GM12874 (cell line): ENCODE data around the gene NANOS3.

ENCODE experiments used
- TF ChIP-seq, protein P1 (sequence below): IDR thresholded peaks from 2 replicates; pipeline ENCODE4 v1.5.1; 2011; ENCODE audit warnings: low read depth, mild to moderate bottlenecking, control low read depth, low read length, moderate library complexity; ENCODE audit not compliant: insufficient read depth

NANOS3 gene

DNA sequence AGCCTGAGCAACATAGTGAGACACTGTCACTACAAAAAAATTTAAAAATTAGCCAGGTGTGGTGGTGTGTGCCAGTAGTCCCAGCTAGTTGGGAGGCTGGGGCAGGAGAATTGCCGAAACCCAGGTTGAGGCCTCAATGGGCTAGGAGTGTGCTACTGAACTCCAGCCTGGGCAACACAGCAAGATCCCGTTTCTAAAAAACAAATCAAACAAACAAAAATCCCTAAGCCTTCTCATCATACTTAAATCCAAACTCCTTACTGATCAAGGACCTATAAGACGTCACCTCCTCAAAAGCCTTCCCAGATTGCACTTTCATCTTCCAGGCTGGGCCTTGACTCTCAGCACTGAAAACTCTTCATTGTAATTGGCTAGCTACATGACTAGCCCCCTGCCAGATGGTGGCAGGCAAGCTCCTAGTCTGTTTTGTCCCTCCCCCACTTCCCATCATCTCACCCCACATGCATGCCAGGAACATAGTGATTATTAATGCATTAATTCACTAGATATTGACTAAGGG is 17.5 kb upstream of the NANOS3 start:
- TF ChIP-seq, protein P1, sequence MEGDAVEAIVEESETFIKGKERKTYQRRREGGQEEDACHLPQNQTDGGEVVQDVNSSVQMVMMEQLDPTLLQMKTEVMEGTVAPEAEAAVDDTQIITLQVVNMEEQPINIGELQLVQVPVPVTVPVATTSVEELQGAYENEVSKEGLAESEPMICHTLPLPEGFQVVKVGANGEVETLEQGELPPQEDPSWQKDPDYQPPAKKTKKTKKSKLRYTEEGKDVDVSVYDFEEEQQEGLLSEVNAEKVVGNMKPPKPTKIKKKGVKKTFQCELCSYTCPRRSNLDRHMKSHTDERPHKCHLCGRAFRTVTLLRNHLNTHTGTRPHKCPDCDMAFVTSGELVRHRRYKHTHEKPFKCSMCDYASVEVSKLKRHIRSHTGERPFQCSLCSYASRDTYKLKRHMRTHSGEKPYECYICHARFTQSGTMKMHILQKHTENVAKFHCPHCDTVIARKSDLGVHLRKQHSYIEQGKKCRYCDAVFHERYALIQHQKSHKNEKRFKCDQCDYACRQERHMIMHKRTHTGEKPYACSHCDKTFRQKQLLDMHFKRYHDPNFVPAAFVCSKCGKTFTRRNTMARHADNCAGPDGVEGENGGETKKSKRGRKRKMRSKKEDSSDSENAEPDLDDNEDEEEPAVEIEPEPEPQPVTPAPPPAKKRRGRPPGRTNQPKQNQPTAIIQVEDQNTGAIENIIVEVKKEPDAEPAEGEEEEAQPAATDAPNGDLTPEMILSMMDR: 0 out of 2 replicates have a peak, but pooled peaks have one; percentile 6

DNA sequence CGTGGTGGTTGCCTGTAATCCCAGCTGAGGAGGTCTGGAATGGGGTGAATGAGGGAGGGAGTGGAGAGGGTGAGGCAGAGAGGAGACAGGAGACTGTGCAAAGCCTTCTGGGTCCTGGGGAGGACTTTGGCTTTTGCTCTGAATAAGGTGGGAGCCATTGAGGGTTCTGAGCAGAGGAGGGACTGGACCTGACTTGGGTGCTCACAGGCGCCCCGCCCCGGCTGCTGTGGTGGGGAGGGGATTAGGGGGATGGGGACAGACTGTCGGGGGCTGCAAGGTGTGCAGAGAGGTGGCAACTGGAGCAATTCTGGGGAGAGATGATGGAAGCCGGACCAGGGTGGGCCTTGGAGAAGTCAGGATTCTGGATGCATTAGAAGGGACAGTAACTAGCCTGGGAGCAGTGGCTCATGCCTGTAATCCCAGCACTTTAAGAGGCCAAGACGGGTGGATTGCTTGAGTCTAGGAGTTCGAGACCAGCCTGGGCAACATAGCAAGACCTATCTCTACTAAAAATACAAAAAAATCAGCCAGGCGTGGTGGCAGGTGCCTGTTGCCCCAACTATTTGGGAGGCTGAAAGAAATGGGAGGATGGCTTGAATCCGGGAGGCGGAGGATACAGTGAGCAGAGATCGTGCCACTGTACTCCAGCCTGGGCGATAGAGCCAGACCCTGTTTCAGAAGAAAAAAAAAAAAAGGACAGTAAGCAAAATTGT is 16.1 kb upstream of the NANOS3 start:
- TF ChIP-seq, protein P1: no peak

DNA sequence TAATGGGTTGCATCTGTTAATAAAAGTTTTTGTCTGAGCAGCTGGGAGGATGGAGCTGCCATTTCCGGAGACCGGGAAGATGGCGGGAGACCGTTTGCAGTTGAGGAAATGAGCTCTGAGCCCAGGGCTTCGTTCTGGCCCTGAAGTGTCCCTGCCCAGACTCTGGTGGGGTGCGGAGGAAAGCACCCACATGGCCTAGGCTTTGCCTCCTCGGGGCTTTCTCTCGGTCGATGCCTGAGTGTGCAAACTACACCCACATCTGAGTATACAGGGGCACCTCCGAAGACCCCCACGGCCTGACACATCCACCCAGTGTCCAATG is 15.6 kb upstream of the NANOS3 start:
- TF ChIP-seq, protein P1: no peak

DNA sequence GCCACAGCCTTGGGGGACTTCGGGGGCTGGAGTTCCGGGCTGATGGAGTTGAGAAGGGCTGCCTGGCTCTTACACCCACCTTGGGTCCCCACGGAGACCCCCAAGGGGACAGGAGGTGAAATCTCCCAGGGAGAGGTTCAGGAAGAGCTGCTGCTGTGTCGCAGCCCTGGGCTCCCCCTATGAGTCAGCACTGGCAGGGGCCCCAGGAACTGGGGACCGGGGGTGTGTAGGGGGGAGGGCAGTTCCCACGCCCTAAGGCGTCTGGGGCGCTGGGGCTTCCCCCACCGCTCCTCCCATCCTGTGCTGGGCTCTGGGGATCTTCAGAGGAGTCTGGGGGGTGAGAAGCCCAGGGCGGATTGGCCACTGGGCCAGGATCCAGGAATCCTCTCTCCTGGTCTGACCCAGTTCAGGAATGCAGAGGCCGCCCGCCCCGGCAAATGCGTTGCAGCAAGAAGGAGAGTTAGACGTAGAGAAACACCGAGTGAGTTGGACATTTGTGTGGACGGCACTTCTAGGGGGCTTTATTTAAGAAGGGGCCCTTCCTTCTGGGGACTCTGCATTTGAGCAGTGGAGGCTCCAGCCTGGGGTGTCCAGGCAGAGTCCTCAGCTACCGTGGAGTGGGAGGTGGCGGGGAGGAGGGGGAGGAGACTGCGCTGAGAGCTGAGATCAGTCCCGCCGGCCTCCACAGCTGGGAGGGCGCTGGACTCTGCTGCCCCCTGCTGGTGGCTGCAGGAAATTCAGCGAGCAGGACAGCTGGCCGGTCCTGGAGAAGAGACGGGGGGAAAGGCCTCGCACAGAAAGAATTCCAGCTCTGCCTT is 15.0 kb upstream of the NANOS3 start:
- TF ChIP-seq, protein P1: peak; percentile 94

DNA sequence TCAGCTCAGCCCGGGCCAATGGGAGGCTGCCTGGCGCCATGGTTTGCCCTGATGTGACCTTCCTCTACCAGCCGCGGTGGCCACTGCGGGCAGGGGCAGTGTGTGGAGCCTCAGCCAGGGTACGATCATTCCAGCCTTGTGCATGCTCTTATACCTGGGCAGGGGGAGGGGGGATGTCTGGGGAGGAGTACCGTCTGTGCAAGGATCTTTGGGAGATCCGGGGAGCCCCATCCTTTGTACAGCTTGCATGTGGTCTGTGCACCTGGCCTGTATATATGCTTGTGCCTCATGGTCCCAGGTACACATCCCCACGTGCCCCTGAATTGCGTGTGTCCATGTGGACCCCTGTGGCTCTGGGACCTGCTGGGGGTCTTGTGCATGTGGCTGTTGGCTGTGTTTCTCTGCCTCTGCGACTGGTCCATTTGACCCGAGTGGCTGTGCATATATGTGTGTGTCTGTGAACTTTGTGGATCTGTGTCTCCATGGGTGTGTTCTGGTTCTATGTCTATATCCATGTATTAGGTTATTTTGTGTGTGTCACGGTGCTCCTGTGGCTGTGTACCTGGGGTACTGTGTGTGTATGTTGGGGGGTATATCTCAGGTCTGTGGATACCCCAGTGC is 12.8 kb upstream of the NANOS3 start:
- TF ChIP-seq, protein P1: no peak

DNA sequence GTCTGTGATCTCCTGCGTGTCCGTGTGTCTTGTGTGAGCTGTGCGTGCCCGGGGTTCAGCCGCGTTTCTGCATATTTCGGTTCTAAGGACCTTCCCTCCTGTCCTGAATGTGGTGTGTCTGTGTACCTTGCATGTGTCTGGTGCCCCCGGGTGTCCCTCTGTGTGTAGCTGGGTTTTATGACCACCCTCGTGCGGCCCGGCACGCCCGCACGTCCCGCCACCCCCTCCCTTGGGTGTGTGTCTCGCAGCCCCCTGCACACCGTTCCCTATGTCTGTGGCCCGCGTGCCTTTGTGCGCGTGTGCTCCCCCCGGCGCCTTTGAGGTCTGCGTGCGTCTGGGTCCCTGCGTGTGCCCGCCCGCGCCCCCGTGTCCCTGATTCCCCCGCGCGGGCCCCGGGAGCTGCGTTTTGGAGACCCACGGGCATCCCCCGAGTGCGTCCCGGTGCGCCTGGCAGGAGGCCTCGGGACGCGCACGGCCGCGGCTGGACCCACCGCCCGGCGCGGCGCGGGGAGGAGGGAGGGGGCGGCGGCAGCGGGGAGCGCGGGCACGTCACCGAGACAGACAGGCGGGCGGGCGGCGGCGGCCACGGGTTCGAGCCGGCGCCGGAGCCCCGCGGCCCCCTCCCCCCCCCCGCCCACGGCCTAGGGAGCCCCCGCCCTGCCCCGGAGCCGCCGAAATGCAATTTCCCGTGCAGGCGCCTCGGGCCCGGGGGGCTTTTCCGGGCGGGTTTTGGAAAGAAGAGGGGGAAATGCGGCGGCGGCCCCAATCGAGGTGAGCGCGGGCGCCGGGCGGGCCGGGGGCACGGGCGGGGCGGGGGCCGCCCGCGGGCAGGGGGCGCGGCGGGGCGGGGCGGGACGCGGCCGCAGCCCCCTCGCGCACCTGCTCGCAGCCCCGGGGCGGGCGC is 12.0 kb upstream of the NANOS3 start:
- TF ChIP-seq, protein P1: no peak
